GM12801 (cell line): Measurements from ENCODE around the gene SPINT2.

Source experiments
- TF ChIP-seq, protein P1 (sequence below): IDR thresholded peaks from one replicate; pipeline ENCODE4 v1.5.1; 2011; ENCODE audit warnings: control low read depth; ENCODE audit not compliant: insufficient read length; ENCODE audit errors: extremely low read depth

The SPINT2 gene

DNA sequence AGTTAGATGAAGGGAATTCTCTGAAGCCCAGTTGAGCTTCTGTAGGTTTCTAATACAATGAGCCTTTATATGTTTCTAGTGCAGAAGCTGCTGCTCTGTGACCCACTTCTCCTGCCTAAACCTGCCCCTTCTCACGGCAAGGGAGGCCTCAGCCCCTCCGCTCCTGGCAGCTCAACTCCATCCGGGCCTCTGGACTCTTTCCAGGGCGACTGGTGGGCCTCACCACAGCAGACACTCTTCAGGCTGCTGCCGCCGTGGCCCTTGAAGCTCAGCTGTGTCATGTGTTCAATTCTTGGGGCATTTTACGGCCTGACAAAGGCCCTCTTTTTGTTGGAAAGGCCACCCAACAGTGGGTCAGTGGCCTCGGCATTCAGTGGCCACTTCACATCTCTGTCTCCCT, 29.7 kb downstream of the SPINT2 start:
- TF ChIP-seq, protein P1, sequence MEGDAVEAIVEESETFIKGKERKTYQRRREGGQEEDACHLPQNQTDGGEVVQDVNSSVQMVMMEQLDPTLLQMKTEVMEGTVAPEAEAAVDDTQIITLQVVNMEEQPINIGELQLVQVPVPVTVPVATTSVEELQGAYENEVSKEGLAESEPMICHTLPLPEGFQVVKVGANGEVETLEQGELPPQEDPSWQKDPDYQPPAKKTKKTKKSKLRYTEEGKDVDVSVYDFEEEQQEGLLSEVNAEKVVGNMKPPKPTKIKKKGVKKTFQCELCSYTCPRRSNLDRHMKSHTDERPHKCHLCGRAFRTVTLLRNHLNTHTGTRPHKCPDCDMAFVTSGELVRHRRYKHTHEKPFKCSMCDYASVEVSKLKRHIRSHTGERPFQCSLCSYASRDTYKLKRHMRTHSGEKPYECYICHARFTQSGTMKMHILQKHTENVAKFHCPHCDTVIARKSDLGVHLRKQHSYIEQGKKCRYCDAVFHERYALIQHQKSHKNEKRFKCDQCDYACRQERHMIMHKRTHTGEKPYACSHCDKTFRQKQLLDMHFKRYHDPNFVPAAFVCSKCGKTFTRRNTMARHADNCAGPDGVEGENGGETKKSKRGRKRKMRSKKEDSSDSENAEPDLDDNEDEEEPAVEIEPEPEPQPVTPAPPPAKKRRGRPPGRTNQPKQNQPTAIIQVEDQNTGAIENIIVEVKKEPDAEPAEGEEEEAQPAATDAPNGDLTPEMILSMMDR: no peak

DNA sequence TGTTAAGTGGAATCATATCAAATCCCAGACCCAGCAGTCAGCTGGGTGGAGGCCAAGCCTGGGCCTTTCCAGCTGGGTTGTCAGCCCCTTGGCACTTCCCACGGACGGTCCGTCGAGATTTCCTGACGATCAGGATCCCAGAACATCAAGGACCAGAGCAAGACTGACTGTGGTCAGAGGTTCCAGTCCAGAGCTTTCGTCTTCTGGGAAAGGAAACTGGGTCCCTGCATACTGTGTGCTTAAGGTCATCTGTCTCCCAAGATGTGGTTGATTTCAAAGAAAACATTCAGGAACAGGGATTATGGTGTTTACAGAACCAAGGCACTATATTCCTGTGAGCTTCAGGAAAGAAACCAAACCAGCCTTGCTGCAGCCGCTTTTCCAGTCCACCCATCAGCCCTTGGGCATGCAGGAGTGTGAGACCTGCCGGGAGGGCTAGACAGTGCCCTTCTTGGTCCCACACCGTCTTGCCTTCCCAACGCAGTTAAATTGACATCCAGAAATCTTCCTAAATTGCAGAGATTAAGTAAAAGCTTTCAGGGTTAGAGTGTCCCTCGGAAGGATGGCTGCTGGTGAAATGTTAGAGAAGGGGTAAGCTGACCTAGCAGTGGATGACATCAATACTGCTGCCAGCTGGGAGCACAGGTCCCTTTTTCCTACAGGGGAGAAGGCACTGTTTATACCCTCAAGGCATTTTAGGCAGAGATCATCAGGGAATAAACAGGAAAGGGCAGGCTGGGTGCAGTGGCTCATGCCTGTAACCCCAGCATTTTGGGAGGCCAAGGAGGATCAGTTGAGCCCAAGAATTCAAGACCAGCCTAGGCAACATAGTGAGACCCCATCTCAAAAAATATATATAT, 34.7 kb downstream of the SPINT2 start:
- TF ChIP-seq, protein P1: no peak

DNA sequence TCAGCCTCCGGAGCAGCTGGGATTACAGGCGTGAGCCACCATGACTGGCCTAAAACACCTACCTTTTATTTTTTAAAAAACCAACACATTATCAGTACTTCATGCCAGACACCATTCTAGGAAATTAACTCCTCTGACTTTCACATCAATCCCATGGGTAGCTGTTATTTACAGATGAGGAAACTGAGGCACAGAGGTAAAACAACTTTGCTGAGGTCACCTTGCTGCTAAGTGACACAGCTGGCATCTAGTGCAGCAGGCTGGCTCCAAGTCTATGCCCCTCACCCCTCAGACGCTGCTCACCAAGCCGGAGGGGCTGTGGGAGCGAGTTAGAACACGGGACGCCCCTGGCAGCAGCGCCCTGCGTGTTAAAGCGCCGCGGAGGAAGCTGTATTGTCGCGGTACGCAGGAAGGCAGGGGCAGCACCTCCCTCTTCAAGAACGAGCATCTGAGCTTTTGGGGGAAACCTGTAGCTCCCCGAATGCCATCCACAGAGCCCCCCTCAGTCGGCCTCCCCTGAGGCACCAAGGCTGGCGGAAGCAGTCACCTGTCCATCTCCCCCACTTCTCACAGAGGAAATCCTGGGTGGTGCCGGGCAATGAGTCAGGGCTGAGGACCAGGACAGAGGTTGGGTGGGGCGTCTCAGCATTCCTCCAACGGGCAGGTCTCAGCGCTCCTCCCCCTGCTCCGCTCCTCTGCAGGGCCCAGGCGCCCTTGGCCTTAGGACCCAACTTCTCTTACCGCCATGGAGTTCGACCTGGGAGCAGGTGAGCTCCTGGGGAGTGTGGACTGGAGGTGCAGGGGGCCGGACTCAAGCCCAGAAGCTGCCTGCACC, 39.4 kb downstream of the SPINT2 start, which contains the start of gene C19orf33:
Gene C19orf33, plus strand, starts transcription at position 735 of the 835 bp plus-strand sequence. Its CDS starts 11 bp downstream, at position 746.
- TF ChIP-seq, protein P1: no peak

DNA sequence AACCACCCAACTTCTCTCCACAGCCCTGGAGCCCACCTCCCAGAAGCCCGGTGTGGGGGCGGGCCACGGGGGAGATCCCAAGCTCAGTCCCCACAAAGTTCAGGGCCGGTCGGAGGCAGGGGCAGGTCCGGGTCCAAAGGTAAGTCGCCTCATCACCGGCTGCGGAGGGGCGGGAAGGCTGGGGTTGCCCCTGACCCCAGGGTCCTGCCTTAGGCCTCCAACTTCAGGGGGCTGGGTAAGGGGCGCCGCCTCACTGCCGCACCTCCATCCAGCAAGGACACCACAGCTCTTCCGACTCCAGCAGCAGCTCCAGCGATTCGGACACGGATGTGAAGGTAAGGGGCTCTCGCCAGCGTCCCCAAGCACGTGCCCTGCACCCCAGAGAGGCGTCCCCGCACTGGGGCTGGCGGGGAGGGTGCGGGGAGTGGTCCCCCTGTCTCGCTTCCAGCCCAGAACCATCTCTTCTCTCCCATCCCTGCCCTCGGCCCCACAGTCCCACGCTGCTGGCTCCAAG, 40.0 kb downstream of the SPINT2 start:
- TF ChIP-seq, protein P1: no peak

DNA sequence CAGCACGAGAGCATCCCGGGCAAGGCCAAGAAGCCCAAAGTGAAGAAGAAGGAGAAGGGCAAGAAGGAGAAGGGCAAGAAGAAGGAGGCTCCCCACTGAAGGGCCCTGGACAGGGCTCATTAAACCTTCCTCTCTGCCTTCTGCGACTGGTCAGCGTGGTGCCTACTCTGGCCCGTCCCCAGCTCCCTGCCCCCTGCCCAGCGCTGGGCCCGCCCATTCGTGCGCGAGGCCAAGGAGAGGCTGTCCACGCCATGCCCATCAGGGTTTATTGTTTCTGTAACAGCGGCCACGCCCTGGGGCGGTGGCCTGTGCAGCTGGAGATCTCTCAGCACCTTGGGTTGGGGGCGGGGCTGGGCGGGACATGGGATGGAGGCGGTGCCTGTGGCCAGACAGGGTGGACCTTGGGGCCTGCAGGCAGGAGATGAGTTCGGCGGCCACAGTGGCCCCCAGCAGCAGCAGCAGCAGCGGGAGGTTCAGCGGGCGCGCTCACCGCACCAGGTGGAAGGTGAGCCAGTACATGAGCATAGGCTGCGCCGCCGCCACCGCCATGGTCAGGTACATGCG, 40.6 kb downstream of the SPINT2 start:
- TF ChIP-seq, protein P1: no peak

DNA sequence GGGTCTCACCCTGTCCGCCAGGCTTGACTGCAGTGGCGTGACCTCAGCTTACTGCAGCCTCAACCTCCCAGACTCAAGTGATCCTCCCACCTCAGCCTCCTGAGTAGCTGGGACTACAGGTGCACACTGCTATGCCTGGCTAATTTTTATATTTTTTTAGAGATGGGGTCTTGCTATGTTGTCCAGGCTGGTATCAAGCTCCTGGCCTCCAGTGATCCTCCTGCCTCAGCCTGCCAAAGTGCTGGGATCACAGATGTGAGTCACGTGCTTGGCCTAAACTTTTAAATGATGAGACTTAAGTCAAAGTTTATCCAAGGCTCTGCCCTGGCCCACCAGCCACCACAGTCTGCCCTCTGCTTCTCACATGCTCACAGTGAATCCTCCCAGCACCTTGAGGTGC, 41.9 kb downstream of the SPINT2 start:
- TF ChIP-seq, protein P1: no peak

DNA sequence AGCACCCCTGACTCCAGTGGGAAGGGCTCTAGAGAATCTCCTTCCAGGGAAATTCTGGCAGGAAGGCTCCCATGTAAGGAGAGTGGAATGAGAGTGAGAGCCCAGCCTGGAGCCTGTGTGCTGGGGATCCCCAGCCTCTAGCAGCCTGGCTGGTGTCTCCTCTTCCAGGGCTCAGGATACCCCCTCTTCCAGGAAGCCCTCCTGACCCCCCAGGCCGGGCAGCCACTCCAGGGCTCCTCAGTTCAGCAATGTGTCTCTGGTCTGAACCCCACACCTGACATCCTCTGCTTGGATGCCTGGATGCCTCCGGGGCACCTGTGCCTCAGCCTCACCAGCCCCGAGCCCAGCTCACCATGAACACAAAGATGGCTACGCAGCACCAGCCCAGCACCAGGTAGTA, 42.7 kb downstream of the SPINT2 start:
- TF ChIP-seq, protein P1: no peak
